Measurements from ENCODE around the gene SH3BP2.

GRCh38 chr4:2746891-2747695 lies 45.8 kb upstream of the SH3BP2 start:
- TF ChIP-seq REST (IDR thresholded peaks at IDR 0.05; ENCODE audit: insufficient read depth in 1 of 2, low read depth in 2 of 2, low read length in 2 of 2) (no peak), SIN3A (IDR thresholded peaks at IDR 0.05; ENCODE audit: borderline replicate concordance, insufficient read depth, low read length) (no peak), POLR2AphosphoS5 (IDR thresholded peaks at IDR 0.05; ENCODE audit: low read depth, low read length) (no peak), TAF1 (IDR thresholded peaks at IDR 0.05; ENCODE audit: borderline replicate concordance, insufficient read depth, low read length) (no peak)

Data from PFSK-1 (cell line).